ENCODE results near the gene TFDP1.

DNA sequence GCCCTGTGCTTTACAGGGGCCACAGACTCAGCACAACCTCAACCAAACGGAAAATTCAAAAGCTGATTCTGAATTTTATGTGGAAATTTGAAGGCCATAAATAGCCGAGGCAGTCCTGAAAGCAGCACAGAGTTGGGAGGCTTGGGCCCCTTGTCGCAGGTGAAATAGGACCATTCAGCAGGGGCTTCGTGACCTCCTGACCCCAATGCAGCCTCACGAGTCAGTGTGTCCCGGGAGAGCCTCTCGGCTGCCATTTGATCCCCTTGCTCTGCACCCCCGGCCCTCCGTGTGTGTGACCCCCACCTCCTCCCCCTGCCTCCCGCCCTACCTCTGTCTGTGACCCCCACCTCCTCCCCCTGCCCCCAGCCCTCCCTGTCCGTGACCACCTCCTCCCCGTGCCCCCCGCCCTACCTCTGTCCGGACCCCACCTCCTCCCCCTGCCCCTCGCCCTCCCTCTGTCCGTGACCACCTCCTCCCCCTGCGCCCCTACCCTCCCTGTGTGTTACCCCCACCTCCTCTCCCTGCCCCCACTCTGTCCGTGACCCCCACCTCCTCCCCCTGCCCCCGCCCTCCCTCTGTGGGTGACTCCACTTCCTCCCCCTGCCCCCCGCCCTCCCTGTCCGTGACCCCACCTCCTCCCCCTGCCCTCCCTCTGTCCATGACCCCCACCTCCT lies 41.7 kb upstream of the TFDP1 start:
- TF ChIP-seq, protein P1, sequence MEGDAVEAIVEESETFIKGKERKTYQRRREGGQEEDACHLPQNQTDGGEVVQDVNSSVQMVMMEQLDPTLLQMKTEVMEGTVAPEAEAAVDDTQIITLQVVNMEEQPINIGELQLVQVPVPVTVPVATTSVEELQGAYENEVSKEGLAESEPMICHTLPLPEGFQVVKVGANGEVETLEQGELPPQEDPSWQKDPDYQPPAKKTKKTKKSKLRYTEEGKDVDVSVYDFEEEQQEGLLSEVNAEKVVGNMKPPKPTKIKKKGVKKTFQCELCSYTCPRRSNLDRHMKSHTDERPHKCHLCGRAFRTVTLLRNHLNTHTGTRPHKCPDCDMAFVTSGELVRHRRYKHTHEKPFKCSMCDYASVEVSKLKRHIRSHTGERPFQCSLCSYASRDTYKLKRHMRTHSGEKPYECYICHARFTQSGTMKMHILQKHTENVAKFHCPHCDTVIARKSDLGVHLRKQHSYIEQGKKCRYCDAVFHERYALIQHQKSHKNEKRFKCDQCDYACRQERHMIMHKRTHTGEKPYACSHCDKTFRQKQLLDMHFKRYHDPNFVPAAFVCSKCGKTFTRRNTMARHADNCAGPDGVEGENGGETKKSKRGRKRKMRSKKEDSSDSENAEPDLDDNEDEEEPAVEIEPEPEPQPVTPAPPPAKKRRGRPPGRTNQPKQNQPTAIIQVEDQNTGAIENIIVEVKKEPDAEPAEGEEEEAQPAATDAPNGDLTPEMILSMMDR (conservative IDR thresholded peaks at IDR 0.05): no peak
- TF ChIP-seq EZH2 (IDR thresholded peaks at IDR 0.05; ENCODE audit: low read depth): no peak
